ENCODE results near the gene RFX2.

RFX2 gene

DNA sequence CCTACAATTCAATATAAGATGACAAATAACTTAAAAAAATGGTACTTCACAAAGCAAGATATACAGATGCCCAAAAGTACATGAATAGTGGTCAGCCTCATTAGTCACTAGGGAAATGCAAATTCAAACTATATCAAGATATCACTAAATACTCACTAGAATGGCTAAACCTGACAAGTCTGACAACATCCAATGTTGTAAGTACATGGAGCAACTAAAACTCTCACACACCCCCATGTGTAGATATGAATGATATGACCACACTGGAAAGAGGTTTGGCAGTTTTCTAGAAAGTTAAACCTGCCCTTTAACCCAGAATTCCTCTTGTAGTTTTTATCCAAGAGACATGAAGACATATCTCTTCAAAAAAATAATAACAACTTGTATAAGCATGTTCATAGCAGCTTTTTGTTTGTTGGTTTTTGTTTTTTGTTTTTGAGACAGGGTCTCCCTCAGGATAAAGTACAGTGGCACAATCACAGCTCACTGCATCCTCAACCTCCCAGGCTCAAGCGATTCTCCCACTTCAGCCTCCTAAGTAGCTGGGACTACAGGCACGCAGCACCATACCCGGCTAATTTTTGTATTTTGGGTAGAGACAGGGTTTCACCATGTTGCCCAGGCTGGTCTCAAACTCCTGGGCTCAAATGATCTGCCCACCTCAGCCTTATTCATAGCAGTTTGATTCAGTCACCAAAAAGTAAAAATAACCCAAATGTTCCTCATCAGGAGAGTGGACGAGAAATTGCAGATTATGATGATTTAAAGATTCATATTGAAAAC, 55.1 kb downstream of the RFX2 start:
- TF ChIP-seq, protein P1, sequence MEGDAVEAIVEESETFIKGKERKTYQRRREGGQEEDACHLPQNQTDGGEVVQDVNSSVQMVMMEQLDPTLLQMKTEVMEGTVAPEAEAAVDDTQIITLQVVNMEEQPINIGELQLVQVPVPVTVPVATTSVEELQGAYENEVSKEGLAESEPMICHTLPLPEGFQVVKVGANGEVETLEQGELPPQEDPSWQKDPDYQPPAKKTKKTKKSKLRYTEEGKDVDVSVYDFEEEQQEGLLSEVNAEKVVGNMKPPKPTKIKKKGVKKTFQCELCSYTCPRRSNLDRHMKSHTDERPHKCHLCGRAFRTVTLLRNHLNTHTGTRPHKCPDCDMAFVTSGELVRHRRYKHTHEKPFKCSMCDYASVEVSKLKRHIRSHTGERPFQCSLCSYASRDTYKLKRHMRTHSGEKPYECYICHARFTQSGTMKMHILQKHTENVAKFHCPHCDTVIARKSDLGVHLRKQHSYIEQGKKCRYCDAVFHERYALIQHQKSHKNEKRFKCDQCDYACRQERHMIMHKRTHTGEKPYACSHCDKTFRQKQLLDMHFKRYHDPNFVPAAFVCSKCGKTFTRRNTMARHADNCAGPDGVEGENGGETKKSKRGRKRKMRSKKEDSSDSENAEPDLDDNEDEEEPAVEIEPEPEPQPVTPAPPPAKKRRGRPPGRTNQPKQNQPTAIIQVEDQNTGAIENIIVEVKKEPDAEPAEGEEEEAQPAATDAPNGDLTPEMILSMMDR (IDR thresholded peaks at IDR 0.05; ENCODE audit: low read depth, low read length, missing control alignments), result no peak
- no peak for DNase-seq (ENCODE audit: low read depth)
- in situ Hi-C loops (cut with HindIII; ENCODE audit: low sequenced_read_pairs), result no loop called here
- H3K4me3 ChIP-seq (ENCODE audit: low read depth, low read length), result no peak overlapping the region

DNA sequence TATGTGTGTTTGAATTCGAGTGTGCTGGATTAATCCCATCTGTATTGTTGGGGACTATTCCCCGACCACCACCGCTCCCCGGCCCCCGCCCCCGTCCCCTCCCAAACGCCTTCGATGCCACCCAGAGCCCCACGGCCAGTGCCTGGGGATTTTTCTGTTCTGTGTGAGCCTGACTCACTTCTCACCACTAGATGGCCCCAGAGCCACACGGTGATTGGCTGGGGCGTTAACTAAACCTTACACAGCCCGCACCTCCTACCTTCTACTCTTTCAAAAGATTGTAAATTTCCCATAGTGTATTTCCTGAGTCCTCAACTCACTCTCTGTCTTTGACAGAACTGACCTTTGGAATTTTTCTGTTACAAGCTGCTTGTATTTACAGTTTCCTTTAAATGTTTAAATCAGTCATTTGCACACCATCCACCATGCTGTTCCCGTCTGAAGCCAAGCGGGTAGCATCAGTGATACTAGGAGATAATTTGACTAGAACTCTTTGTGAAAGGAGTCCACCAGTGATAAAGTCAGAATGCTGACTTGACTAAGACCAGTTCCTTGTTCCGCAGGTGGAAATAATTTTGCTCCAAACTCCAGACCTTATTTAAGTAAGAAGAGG, 61.4 kb downstream of the RFX2 start:
- in situ Hi-C loops (cut with HindIII; ENCODE audit: low sequenced_read_pairs), result loop anchor here (10.0 kb wide), 1 partner anchor 176 kb away; no protein-coding TSS in a partner anchor
- no peak for DNase-seq (ENCODE audit: low read depth)
- no peak overlapping the region for H3K4me3 ChIP-seq (ENCODE audit: low read depth, low read length)
- TF ChIP-seq, protein P1 (IDR thresholded peaks at IDR 0.05; ENCODE audit: low read depth, low read length, missing control alignments), result peak; percentile 87

DNA sequence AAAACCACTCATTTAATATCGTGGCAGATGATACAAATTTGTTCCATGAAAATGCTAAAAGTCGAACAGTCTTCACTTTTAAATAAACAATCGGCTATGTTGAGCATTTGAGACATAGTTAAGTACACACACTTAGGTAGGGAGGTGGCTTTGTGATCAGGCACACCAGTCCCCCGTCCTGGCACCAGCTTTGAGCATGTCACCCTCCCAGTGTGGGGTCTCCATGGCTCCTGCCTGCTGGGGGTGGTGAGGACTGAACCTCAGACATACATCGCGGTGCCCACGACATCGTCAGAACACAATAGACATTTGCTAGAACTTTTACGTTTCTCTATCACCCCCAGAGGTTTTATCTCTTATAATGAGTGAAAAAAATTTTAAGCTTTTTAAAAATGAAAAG, 62.0 kb downstream of the RFX2 start:
- in situ Hi-C loops (cut with HindIII; ENCODE audit: low sequenced_read_pairs), result loop anchor here (10.0 kb wide), 1 partner anchor 176 kb away; no protein-coding TSS in a partner anchor
- TF ChIP-seq, protein P1 (IDR thresholded peaks at IDR 0.05; ENCODE audit: low read depth, low read length, missing control alignments), result no peak

DNA sequence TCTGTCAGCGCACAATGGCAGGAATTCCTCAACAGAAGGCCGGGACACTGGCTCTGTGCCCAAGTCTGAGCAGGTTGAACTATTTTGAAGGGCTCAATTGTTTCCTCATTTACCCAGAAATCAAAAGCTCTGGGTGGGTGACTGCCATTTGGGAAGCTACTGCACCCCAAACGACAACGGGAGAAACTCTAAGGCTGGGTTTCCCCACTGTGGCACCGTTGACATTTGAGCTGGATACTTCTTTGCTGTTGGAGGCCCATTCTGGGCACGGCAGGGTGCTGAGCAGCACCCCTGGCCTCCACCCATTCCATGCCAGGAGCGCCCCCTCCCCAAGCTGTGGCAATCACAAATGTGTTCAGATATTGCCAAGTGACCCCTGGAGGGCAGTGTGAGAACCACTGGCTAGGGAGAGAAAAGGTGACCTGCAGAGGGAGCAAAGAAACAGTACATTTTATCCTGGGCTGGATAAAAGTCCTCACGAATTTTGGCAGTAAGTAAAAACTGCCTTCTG, 62.5 kb downstream of the RFX2 start:
- in situ Hi-C loops (cut with HindIII; ENCODE audit: low sequenced_read_pairs), result loop anchor here (10.0 kb wide), 1 partner anchor 177 kb away; no protein-coding TSS in a partner anchor
- no peak overlapping the region for H3K4me3 ChIP-seq (ENCODE audit: low read depth, low read length)
- DNase-seq (ENCODE audit: low read depth), result no peak
- TF ChIP-seq, protein P1 (IDR thresholded peaks at IDR 0.05; ENCODE audit: low read depth, low read length, missing control alignments), result peak; percentile 94

More for the DNA sequence above, 62.0 kb downstream of the RFX2 start:
- H3K4me3 ChIP-seq (ENCODE audit: low read depth, low read length), result no peak overlapping the region
- no peak for DNase-seq (ENCODE audit: low read depth)

DNA sequence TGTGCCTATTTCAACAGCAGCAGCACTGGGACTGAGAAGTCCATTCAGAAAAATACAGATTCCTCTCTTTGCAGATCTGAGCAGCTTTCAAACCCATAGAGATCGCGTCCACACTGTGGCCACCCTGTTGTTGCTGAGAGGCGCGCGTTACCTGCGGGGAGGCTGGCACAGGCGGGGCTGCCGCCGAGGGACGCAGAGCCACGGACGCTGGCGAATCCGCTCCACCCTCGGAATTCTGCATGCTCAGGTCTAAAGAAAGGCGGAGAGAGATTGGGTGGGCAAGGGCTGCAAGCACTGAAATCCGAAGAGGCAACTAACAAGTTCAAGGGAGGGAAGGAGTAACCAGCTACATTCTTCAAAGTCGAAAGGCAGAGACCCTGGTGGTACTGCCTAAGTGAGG, 63.0 kb downstream of the RFX2 start:
- in situ Hi-C loops (cut with HindIII; ENCODE audit: low sequenced_read_pairs), result loop anchor here (10.0 kb wide), 1 partner anchor 178 kb away; no protein-coding TSS in a partner anchor
- TF ChIP-seq, protein P1 (IDR thresholded peaks at IDR 0.05; ENCODE audit: low read depth, low read length, missing control alignments), result no peak
- H3K4me3 ChIP-seq (ENCODE audit: low read depth, low read length), result no peak overlapping the region
- DNase-seq (ENCODE audit: low read depth), result no peak

DNA sequence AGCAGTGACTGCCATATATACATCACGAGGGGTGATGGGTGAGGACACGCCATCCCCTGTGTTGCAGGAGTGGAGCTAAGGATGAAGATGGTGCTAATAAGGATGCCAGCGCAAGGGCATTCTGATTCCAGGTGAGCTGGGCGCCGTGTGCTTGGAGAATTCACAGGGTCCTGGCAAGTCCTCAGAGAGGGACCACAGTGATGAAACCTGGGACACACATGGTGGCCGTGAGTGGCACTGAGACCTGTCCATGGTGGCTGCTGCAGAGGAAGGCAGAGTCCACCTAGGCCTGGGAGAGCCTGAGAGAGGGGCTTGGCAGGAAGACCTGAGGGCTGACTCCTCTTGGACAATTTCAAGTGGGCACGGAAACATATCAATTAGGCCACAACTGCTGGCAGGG, 65.2 kb downstream of the RFX2 start:
- in situ Hi-C loops (cut with HindIII; ENCODE audit: low sequenced_read_pairs), result loop anchor here (10.0 kb wide), 1 partner anchor 180 kb away; no protein-coding TSS in a partner anchor
- TF ChIP-seq, protein P1 (IDR thresholded peaks at IDR 0.05; ENCODE audit: low read depth, low read length, missing control alignments), result no peak
- H3K4me3 ChIP-seq (ENCODE audit: low read depth, low read length), result no peak overlapping the region
- no peak for DNase-seq (ENCODE audit: low read depth)
